Sigmoid colon (tissue), 7 donors: ENCODE results near the gene GDAP1L1. TPM values are rescaled to one million over a fixed set of nuclear protein-coding genes. Genes with fewer than 3 reads are reported as not detected.

Experiments
- DNase-seq: peaks from one replicate; pipeline ENCODE4 v3.0.0-alpha.2; 2019
- H3K27ac ChIP-seq, 4 donors: fragments of 200-600 bp; sonication (generic); one replicate each; pipeline ENCODE4 v1.5.1; 2016 to 2019; ENCODE audit warnings: mild to moderate bottlenecking in 1 of 4
- H3K27me3 ChIP-seq, 3 donors: fragments of 200-600 bp; sonication (generic); one replicate each; pipeline ENCODE4 v1.5.1; 2019; ENCODE audit warnings: mild to moderate bottlenecking in 1 of 3
- H3K36me3 ChIP-seq, 4 donors: fragments of 200-600 bp; sonication (generic); one replicate each; pipeline ENCODE4 v1.5.1; 2016 to 2019
- H3K4me1 ChIP-seq, 4 donors: fragments of 200-600 bp; sonication (generic); one replicate each; pipeline ENCODE4 v1.5.1; 2017 to 2019
- H3K4me3 ChIP-seq, 4 donors: fragments of 200-600 bp; sonication (generic); one replicate each; pipeline ENCODE4 v1.5.1; 2017 to 2019; ENCODE audit warnings: mild to moderate bottlenecking in 2 of 4, moderate library complexity in 1 of 4
- H3K9me3 ChIP-seq, 4 donors: fragments of 200-600 bp in 3 of 4; sonication (generic) in 3 of 4; one replicate each; pipeline versions ENCODE4 v1.5.1 to v1.6.1; 2013 to 2019
- EP300 ChIP-seq, 4 donors: sonication (generic); formaldehyde crosslinking; IDR thresholded peaks; one replicate each; pipeline ENCODE4 v1.6.1; 2017; ENCODE audit warnings: antibody characterized with exemption in 4 of 4
- POLR2A ChIP-seq, 2 donors: fragments of 450-650 bp; IDR thresholded peaks; one replicate each; pipeline ENCODE4 v1.6.1; 2016; ENCODE audit warnings: antibody characterized with exemption in 2 of 2, mild to moderate bottlenecking in 2 of 2, moderate library complexity in 2 of 2
- POLR2AphosphoS5 ChIP-seq, 4 donors: sonication (generic); formaldehyde crosslinking; IDR thresholded peaks; one replicate each; pipeline ENCODE4 v1.6.1; 2017; ENCODE audit warnings: antibody characterized with exemption in 4 of 4
- WGBS, 2 donors: extraction: QIAGEN DNeasy Blood & Tissue Kit; methylation state at CpG; one replicate each; pipeline ENCODE4 v1.1.7; 2013; 5-methylcytosine and 5-hydroxymethylcytosine counted together
- intact Hi-C: fragments of 100-400 bp; cut with DNase I; formaldehyde crosslinking; loops from one replicate; pipeline ENCODE4 v1.15.1; 2023
- polyA plus RNA-seq, 3 donors: library from polyadenylated mRNA; stranded (reverse); fragments of 200-250 nt; gene quantifications; one replicate each; pipeline ENCODE4 v1.2.3, GENCODE V29; 2013
- total RNA-seq, 4 donors: library from RNA; depleted of rRNA; stranded (reverse); fragments of >200 nt; gene quantifications; one replicate each; pipeline ENCODE4 v1.1.0, GENCODE V29; 2016
- TF ChIP-seq, protein P1 (sequence below), 4 experiments: fragments of 450-650 bp in 3 of 4; fragments of 200-600 bp in 1 of 4; IDR thresholded peaks; one replicate each; pipeline ENCODE4 v1.5.1; 2016 to 2019; ENCODE audit warnings: antibody characterized with exemption in 4 of 4, mild to moderate bottlenecking in 3 of 4, moderate library complexity in 2 of 4
- donor health status: healthy with polysubstance abuse.
- donor health status: Bipolar disorder and iron deficiency.
- donor health status: healthy.

Gene GDAP1L1
- total and polyA plus RNA-seq, 7 donors = 0.20 to 1.4 (median 0.60) TPM; not detected in 2

DNA sequence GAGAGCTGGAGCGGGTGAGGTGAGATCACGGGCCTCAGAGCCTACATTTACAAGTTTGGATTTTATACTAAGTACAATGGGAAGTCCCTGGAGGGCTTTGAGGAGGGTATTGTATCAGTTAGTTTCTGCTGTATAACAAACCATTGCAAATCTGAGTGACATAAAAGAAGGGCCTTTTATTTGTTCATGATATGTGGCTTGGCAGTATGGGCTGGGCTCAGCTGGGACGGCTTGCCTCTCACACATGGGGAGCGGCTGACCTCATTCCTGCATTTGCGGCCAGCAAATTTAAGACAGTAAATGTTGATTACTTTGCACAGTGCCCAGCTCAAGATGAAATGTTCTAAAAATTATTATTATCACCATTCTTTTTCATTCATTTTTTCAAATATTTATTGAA is 21.7 kb downstream of the GDAP1L1 start:
- TF ChIP-seq POLR2A (IDR thresholded peaks at IDR 0.05) (no peak), EP300 (IDR thresholded peaks at IDR 0.05) (no peak), POLR2AphosphoS5 (IDR thresholded peaks at IDR 0.05) (no peak)
- TF ChIP-seq, protein P1, sequence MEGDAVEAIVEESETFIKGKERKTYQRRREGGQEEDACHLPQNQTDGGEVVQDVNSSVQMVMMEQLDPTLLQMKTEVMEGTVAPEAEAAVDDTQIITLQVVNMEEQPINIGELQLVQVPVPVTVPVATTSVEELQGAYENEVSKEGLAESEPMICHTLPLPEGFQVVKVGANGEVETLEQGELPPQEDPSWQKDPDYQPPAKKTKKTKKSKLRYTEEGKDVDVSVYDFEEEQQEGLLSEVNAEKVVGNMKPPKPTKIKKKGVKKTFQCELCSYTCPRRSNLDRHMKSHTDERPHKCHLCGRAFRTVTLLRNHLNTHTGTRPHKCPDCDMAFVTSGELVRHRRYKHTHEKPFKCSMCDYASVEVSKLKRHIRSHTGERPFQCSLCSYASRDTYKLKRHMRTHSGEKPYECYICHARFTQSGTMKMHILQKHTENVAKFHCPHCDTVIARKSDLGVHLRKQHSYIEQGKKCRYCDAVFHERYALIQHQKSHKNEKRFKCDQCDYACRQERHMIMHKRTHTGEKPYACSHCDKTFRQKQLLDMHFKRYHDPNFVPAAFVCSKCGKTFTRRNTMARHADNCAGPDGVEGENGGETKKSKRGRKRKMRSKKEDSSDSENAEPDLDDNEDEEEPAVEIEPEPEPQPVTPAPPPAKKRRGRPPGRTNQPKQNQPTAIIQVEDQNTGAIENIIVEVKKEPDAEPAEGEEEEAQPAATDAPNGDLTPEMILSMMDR (IDR thresholded peaks at IDR 0.05) = no peak
- no peaks in the 10 kb centered on the region for H3K27me3 ChIP-seq
- H3K4me1 ChIP-seq = no peaks in the 10 kb centered on the region
- H3K36me3 ChIP-seq = peaks cover 0 to 8% (median 0%) of the 10 kb centered on the region in 4 donors
- no peak overlapping the region for H3K27ac ChIP-seq
- no peak for DNase-seq
- H3K4me3 ChIP-seq = no peak overlapping the region
- H3K9me3 ChIP-seq = no peaks in the 10 kb centered on the region
- WGBS, 2 donors = 93% methylated on average over 5 of the region's 5 CpGs
- intact Hi-C loops = no loop called here

DNA sequence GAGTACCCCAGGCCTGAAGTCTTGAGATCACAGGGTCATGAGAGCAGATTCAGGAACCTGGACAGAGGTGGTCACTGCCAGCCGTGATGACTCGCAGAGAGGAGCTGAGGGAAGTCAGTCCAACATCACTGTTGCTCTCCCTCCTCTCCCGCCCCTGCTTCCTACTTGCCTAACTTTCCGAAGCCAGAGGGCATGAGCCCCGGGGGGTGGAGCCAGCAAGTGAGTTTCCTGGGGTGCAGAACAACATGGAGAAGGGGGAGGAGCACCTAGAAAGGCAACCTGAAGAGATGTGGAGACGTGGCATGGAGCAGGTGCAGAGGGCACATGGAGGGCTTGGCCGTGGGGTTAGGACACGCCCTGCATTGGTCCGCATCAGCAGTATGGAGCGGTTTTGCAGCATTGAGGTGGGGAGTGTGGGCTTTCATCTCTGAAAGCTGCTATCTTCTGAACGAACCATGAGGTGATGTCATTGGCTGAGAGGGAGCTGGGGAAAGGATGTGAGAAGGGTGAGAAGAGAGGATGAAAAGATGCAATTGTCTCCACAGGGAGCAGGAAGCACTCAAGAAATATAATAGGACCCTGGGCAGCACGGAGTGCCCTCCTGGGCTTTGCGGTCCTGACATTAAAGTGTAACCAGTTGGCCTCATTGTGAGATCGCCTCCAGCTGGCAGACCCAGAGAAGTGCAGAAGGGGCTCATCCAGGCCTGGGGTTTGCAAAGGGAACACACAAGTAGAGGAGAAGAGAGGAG is 25.0 kb downstream of the GDAP1L1 start:
- no peak overlapping the region for H3K27ac ChIP-seq
- no peak overlapping the region for H3K4me3 ChIP-seq
- H3K36me3 ChIP-seq = peaks cover 0 to 8% (median 0%) of the 10 kb centered on the region in 4 donors
- no peaks in the 10 kb centered on the region for H3K4me1 ChIP-seq
- intact Hi-C loops = no loop called here
- DNase-seq = no peak
- H3K9me3 ChIP-seq = no peaks in the 10 kb centered on the region
- 73 to 85% methylated on average over 14 of the region's 14 CpGs for WGBS, 2 donors
- no peaks in the 10 kb centered on the region for H3K27me3 ChIP-seq
- TF ChIP-seq EP300 (IDR thresholded peaks at IDR 0.05) (no peak), POLR2AphosphoS5 (IDR thresholded peaks at IDR 0.05) (no peak), POLR2A (IDR thresholded peaks at IDR 0.05) (no peak)
- TF ChIP-seq, protein P1 (IDR thresholded peaks at IDR 0.05) = no peak

DNA sequence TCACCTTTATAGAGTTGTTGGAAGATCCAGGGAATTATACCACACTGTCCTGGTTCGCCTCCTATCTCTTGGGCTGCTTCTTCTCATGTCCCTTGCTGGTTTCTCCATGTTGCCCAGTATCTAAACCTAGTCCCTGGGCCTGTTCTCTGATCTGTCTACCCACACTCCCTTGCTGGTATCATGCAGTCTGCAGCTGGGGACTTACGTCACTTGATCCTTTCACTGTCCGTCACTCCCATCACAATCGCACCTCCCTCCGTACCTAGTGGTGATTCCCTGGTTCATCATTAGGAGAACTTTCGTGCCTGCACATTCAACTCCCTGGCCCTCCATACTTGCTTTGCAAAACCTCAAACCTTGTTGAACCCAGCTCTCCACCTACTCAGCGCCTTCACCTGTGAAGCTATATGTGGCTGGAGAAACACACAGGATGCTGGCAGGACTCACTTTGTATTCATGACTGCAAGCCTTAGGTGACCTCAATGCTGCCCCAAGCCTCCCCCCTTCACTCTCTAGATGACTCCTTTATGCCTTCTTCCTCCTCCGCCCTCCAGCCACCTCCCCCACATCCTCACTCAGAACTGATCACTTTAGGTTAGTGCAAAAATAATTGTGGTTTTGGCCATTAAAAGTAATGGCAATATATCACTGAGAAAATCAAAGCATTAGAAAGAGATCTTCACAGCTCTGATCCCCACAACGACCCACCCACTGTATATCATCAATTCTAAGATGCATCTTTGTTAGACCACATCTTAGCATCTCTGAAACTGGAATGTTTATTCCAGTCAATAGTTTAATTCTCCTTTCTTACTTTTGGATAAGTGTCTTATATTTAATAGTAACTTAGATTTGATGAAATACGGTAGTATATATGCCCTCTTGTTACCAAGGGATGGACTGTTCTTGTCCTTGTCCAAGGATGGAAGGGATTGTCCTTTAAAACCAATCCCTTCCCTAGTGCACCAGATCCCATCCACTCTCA is 26.4 kb downstream of the GDAP1L1 start:
- Histone ChIP-seq H3K9me3 (no peaks in the 10 kb centered on the region), H3K36me3 (peaks cover 0 to 8% (median 0%) of the 10 kb centered on the region in 4 donors), H3K27me3 (no peaks in the 10 kb centered on the region), H3K27ac (no peak overlapping the region), H3K4me3 (no peak overlapping the region), H3K4me1 (no peaks in the 10 kb centered on the region)
- WGBS, 2 donors = 91 to 92% methylated on average over 10 of the region's 10 CpGs
- peak; percentile 4 for DNase-seq
- TF ChIP-seq EP300 (IDR thresholded peaks at IDR 0.05) = no peak
- TF ChIP-seq POLR2A (IDR thresholded peaks at IDR 0.05) = no peak
- TF ChIP-seq, protein P1 (IDR thresholded peaks at IDR 0.05) = no peak
- TF ChIP-seq POLR2AphosphoS5 (IDR thresholded peaks at IDR 0.05) = no peak
- intact Hi-C loops = no loop called here

DNA sequence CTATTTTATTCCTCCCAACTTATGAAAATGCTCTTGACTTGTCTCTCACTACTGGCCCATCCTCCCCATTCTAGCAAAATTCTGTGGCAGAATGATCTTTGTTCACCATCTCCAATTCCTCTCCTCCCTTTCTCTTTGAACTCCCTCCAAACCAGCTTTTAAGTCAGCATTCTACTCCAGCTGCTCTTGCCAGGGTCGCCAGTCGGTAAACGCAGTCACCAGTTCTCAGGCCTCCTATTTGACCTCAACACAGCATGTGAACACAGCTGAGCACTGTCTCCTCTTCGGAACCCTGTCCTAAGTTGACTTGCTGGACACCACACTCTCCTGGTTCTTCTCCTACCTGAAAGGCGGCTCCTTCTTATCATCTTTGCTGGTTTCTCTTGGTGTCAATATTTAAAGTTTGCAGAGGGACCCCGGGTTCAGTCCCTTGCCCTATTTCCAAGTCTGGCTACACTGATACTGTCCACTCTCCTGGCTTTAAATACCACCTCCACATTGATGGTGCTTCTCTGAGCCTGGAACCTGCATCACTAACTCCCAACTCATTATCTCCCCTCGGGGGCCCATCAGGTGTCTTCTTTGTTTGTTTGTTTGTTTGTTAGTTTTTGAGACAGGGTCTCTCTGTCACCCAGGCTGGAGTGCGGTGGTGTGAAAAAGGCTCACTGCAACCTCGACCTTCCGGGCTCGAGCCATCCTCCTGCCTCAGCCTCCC is 27.4 kb downstream of the GDAP1L1 start:
- H3K9me3 ChIP-seq = no peaks in the 10 kb centered on the region
- WGBS, 2 donors = 83 to 88% methylated on average over 11 of the region's 11 CpGs
- no peaks in the 10 kb centered on the region for H3K4me1 ChIP-seq
- H3K27me3 ChIP-seq = no peaks in the 10 kb centered on the region
- no peak overlapping the region for H3K4me3 ChIP-seq
- DNase-seq = peak; percentile 25
- H3K27ac ChIP-seq = no peak overlapping the region
- intact Hi-C loops = no loop called here
- TF ChIP-seq, protein P1 (IDR thresholded peaks at IDR 0.05) = no peak
- TF ChIP-seq EP300 (IDR thresholded peaks at IDR 0.05) (no peak), POLR2AphosphoS5 (IDR thresholded peaks at IDR 0.05) (no peak), POLR2A (IDR thresholded peaks at IDR 0.05) (no peak)
- peaks cover 0 to 8% (median 0%) of the 10 kb centered on the region in 4 donors for H3K36me3 ChIP-seq
